Endometrium (tissue), 2 donors: Measurements from ENCODE around the gene CDC23.
"Not testable (repeated sequence)": the region's sequence is repeated elsewhere in the genome, so short reads cannot be mapped to it uniquely, and the experiment has no call there.

Source experiments
- FAIRE-seq: peaks from 2 replicates; lab custom pipeline; 2012; peaks lifted over from hg19 to GRCh38; lab: Jason Lieb, UNC
- donor health status: control.
- donor health status: control.

Gene CDC23

GRCh38 chr5:138210985-138211384, 2.1 kb downstream of the CDC23 start:
- FAIRE-seq, result no peak

- not testable (repeated sequence) for FAIRE-seq
Measured at GRCh38 chr5:138193859-138194258, 19.3 kb downstream of the CDC23 start.

GRCh38 chr5:138192826-138193225, 20.3 kb downstream of the CDC23 start:
- FAIRE-seq, result no peak

- no peak for FAIRE-seq
Measured at GRCh38 chr5:138188626-138189025, 24.5 kb downstream of the CDC23 start.

GRCh38 chr5:138186002-138186447, 27.1 kb downstream of the CDC23 start:
- FAIRE-seq, result no peak

GRCh38 chr5:138182808-138183207, 30.3 kb downstream of the CDC23 start:
- no peak for FAIRE-seq

- no peak for FAIRE-seq
Measured at GRCh38 chr5:138180841-138181240, 32.3 kb downstream of the CDC23 start.

- FAIRE-seq, result no peak
Measured at GRCh38 chr5:138180183-138180782, 32.8 kb downstream of the CDC23 start.

GRCh38 chr5:138179277-138179857, 33.8 kb downstream of the CDC23 start:
- FAIRE-seq, result no peak

- peak; percentile 68 for FAIRE-seq
Measured at GRCh38 chr5:138178516-138179276, 34.4 kb downstream of the CDC23 start, which contains the start of the genes BRD8 and KIF20A. Gene BRD8, minus strand, starts transcription at chr5:138178630. Its CDS starts 16 bp downstream, at chr5:138178614. Gene KIF20A, plus strand, starts transcription at chr5:138179112. Its CDS starts 569 bp downstream, at chr5:138179681.

GRCh38 chr5:138177941-138178515, 35.1 kb downstream of the CDC23 start:
- FAIRE-seq, result no peak

GRCh38 chr5:138170299-138170698, 42.8 kb downstream of the CDC23 start:
- FAIRE-seq, result no peak

- FAIRE-seq, result no peak
Measured at GRCh38 chr5:138169124-138169523, 44.0 kb downstream of the CDC23 start.

- FAIRE-seq, result no peak
Measured at GRCh38 chr5:138163721-138164120, 49.4 kb downstream of the CDC23 start.

GRCh38 chr5:138160706-138161105, 52.4 kb downstream of the CDC23 start:
- no peak for FAIRE-seq

- FAIRE-seq, result no peak
Measured at GRCh38 chr5:138159666-138160065, 53.5 kb downstream of the CDC23 start.

GRCh38 chr5:138157626-138158025, 55.5 kb downstream of the CDC23 start:
- no peak for FAIRE-seq

GRCh38 chr5:138155977-138156376, 57.1 kb downstream of the CDC23 start:
- not testable (repeated sequence) for FAIRE-seq

- no peak for FAIRE-seq
Measured at GRCh38 chr5:138149530-138149929, 63.6 kb downstream of the CDC23 start.

- FAIRE-seq, result no peak
Measured at GRCh38 chr5:138148811-138149210, 64.3 kb downstream of the CDC23 start.

GRCh38 chr5:138143578-138143977, 69.5 kb downstream of the CDC23 start:
- not testable (repeated sequence) for FAIRE-seq

GRCh38 chr5:138141734-138142133, 71.4 kb downstream of the CDC23 start:
- FAIRE-seq, result no peak

GRCh38 chr5:138140268-138140667, 72.9 kb downstream of the CDC23 start:
- FAIRE-seq, result no peak
